ENCODE measurements around the gene POFUT1. TPM values are rescaled to one million over a fixed set of nuclear protein-coding genes. Genes with fewer than 3 reads are reported as not detected.
A peak's percentile ranks its signal among the peaks of the same experiment; 100 is the strongest.

POFUT1 gene
- total RNA-seq, 4 donors from 2014 or later = 28.8 to 42.4 (median 33.5) TPM

DNA sequence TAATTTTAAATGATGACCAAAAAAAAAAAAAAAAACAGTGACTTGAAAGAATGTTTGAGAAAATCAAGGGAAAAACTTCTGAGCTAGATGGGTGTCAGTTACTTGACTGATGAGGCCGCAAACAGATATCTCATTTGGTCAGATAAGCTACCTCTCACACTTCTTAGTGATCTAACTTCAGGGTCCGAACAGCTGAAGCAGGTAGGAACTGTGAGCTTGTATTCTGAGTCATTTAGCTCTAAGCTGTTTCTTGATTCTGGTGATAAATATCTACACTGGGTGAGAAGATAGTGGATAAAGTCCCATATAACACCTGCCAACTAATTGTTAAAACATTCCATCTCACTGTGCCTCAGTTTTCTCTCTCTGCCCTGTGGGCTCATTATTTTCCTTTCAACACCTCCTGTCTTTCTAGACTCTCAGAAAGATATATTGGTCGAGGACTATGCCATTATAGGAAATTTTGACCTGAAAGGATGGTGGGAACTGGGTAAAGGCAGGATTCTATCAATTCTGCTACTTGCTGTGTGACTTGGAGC is 77.5 kb downstream of the POFUT1 start:
- H3K36me3 ChIP-seq = peaks cover 0 to 4% of the 10 kb centered on the region in 2 donors
- no peak overlapping the region for H3K4me3 ChIP-seq
- H3K4me1 ChIP-seq = peaks cover 0 to 43% (median 0%) of the 10 kb centered on the region in 3 donors
- no peaks in the 10 kb centered on the region for H3K9me3 ChIP-seq
- H3K27ac ChIP-seq = peak overlapping the region in 2 of 4 donors; percentile 6 to 20
- TF ChIP-seq, protein P1, sequence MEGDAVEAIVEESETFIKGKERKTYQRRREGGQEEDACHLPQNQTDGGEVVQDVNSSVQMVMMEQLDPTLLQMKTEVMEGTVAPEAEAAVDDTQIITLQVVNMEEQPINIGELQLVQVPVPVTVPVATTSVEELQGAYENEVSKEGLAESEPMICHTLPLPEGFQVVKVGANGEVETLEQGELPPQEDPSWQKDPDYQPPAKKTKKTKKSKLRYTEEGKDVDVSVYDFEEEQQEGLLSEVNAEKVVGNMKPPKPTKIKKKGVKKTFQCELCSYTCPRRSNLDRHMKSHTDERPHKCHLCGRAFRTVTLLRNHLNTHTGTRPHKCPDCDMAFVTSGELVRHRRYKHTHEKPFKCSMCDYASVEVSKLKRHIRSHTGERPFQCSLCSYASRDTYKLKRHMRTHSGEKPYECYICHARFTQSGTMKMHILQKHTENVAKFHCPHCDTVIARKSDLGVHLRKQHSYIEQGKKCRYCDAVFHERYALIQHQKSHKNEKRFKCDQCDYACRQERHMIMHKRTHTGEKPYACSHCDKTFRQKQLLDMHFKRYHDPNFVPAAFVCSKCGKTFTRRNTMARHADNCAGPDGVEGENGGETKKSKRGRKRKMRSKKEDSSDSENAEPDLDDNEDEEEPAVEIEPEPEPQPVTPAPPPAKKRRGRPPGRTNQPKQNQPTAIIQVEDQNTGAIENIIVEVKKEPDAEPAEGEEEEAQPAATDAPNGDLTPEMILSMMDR (IDR thresholded peaks at IDR 0.05) = no peak
- TF ChIP-seq POLR2A (IDR thresholded peaks at IDR 0.05) (no peak), EP300 (IDR thresholded peaks at IDR 0.05) (no peak), POLR2AphosphoS5 (IDR thresholded peaks at IDR 0.05) (no peak)
- no peak for ATAC-seq
- no peaks in the 10 kb centered on the region for H3K27me3 ChIP-seq
- 48 to 90% methylated on average over 3 of the region's 3 CpGs for WGBS, 2 donors (ENCODE audit: low coverage in 1 of 2)

DNA sequence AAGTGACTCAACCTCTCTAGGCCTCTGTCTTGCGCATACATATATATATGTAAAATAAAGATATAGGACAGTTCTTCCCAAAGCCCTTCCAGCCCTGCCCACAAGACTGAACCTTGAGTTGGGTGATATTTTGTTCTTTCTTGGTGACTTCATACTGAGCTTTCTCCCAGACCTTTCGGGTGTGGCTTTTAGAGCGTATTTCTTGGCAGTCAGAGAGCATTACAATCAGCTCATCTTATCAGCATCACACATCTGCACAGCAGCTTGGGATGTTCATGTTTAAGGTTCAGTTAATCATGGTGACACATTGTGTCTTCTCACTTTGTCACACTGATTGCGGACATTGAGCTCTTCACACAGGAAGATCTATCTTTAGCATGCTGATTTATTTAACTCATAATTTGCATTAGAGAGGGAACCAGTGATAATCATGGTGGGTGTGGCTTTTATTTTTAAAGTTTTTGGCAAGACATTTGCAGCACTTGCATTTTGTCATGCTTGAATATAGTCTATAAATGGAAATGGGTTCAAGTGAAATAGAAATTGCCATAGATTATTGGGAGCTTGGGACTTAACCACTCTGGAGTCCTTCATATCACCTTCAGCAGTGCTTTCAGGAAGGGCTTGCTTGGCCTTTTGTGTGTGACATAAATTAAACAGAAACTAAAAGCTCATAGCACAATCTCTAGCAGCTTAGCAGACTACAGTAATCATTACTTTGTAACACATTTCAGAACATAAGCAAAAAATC is 78.1 kb downstream of the POFUT1 start:
- WGBS, 2 donors (ENCODE audit: low coverage in 1 of 2) = 30 to 43% methylated on average over 4 of the region's 4 CpGs
- H3K27me3 ChIP-seq = no peaks in the 10 kb centered on the region
- ATAC-seq = no peak
- no peaks in the 10 kb centered on the region for H3K9me3 ChIP-seq
- peaks cover 0 to 4% of the 10 kb centered on the region in 2 donors for H3K36me3 ChIP-seq
- H3K4me3 ChIP-seq = no peak overlapping the region
- peak overlapping the region in 2 of 4 donors; percentile 6 to 20 for H3K27ac ChIP-seq
- peaks cover 0 to 43% (median 0%) of the 10 kb centered on the region in 3 donors for H3K4me1 ChIP-seq
- TF ChIP-seq EP300 (IDR thresholded peaks at IDR 0.05) (no peak), POLR2A (IDR thresholded peaks at IDR 0.05) (no peak), POLR2AphosphoS5 (IDR thresholded peaks at IDR 0.05) (no peak)
- TF ChIP-seq, protein P1 (IDR thresholded peaks at IDR 0.05) = no peak

DNA sequence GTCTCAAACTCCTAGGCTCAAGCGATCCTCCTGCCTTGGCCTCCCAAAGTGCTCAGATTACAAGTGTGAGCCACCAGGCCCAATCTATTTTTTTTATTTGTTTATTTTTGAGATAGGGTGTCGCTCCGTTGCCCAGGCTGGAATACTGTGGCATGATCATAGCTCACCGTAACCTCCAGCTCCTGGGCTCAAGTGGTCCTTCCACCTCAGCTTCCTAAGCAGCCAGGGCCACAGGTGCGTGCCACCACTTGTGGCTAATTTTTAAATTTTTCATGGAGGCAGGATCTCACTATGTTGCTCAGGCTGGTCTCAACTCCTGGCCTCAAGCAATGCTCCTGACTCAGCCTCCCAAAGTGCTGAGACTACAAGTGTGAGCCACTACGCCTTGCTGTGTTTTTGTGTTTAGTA is 79.6 kb downstream of the POFUT1 start:
- TF ChIP-seq POLR2AphosphoS5 (IDR thresholded peaks at IDR 0.05) = no peak
- TF ChIP-seq EP300 (IDR thresholded peaks at IDR 0.05) = no peak
- TF ChIP-seq, protein P1 (IDR thresholded peaks at IDR 0.05) = no peak
- no peak for TF ChIP-seq POLR2A (IDR thresholded peaks at IDR 0.05)
- H3K9me3 ChIP-seq = no peaks in the 10 kb centered on the region
- WGBS, 2 donors (ENCODE audit: low coverage in 1 of 2) = 86 to 100% methylated on average over 1 to 6 of the region's 6 CpGs

More for the DNA sequence above, 79.6 kb downstream of the POFUT1 start:
- Histone ChIP-seq H3K4me3 (no peak overlapping the region), H3K27me3 (no peaks in the 10 kb centered on the region), H3K27ac (no peak overlapping the region), H3K4me1 (peaks cover 0 to 33% (median 0%) of the 10 kb centered on the region in 3 donors), H3K36me3 (peaks cover 0 to 4% of the 10 kb centered on the region in 2 donors)
- no peak for ATAC-seq

Other genes with a start within 250 kb of the POFUT1 start
- gene XKR7, start 239.7 kb upstream of the POFUT1 start, total RNA-seq = under 1 TPM in 2 of 4 donors, not detected in 2; 0.04 to 0.07 TPM
- gene CCM2L, start 197.4 kb upstream of the POFUT1 start, total RNA-seq = 1 to 10 TPM; 3.0 to 9.3 (median 5.6) TPM
- 10 to 100 TPM in 2 of 4 donors, 1 to 10 TPM in 2; 2.6 to 31.8 (median 10.2) TPM for gene HCK, start 155.6 kb upstream of the POFUT1 start, total RNA-seq
- 10 to 100 TPM; 20.7 to 32.6 (median 22.9) TPM for gene TM9SF4, start 98.2 kb upstream of the POFUT1 start, total RNA-seq
- gene PLAGL2, start 137 bp upstream of the POFUT1 start, total RNA-seq = 10 to 100 TPM in 1 of 4 donors, 1 to 10 TPM in 3; 5.8 to 11.0 (median 6.1) TPM
- gene KIF3B, start 69.8 kb downstream of the POFUT1 start, total RNA-seq = 10 to 100 TPM; 21.4 to 29.0 (median 24.4) TPM
- gene ASXL1, start 150.5 kb downstream of the POFUT1 start, total RNA-seq = 10 to 100 TPM; 43.5 to 79.8 (median 58.4) TPM

All from gastroesophageal sphincter (tissue), 4 donors.